DMS 273 (cell line): ENCODE measurements around the gene KCNK4.

ENCODE experiments used
- DNase-seq: peaks from one replicate; lab custom pipeline; 2025; ENCODE audit not compliant: unreplicated experiment; lab: John Stamatoyannopoulos, UW

Gene KCNK4

DNA sequence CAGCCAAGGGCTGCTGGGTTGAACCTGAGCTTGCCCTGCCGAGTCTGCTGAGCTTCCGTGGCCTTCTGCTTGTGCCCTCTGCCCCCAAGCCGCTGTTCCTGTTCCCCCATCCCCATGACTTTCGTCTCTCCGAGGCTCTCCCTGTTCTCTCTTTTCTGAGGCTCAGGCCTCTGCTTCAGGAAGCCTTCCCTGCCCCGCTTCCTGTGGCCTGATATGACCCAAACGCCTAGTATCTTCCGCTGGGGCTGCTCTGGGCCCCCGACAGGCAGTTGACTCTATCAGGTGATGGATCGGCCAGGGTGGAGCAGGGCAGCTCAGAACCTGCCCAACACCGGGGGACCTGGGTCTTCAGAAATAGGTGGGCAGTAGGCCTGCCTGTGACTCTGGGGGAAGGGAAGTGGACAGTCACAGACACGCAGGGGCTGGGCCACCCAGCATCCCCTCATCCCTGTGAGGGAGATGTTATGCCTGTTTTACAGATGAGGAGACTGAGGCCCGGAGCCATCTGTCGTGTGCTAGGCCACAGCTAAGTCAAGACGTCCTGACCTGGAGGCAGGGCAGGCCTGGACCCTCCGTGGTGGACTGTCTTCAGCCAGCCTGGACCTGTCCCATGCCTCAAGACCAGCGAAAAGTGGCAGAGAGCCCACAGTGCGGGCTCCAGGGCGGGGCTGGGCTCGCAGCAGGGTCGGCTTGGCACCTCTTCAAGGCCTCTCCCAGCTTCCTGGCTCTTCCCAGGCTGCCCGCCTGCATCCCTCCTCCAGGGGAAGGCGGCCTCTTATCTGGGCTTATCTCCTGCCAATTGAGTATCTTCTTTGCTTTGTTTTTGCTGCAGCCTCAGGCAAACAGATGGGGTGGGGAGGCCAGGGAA, 22.8 kb upstream of the KCNK4 start:
- peak; percentile 87 for DNase-seq

- DNase-seq = peak; percentile 49
Measured at GRCh38 chr11:64268893-64269539, 22.1 kb upstream of the KCNK4 start.

DNA sequence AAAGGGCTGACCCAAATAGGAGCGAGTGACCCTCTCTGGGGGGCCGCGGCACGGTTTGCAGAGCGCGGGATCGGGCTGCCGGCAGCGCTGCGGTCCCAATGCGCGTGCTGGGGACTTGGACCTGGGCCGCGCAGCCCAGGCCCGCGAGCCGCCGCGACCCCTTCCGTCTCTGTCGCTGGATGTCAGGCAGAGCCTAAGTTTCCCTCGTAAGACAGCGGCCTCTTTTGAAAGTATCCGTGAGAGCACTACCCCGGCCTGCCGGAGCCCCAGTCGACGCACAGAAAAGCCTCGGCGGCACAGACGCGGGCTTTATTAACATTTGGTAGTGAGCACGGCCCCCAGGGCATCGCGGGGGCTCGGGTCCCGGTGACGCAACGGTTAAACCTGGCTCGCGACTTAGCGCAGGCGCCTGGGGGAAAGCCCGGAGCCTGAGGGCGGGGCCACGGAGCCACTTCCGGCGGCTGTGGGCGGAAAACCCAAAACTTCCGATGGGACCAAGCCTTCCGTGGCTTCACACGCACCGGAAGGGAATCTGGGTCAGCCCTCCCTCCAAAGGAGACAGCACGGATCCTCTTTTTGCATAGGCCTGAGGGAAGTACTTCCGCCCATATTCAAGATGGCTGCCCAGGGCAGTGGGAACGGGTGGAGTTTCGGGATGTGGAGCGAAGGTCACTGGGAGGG, 21.4 kb upstream of the KCNK4 start:
- DNase-seq = peak; percentile 99

GRCh38 chr11:64275031-64275800, 15.9 kb upstream of the KCNK4 start:
- no peak for DNase-seq

GRCh38 chr11:64275841-64276240, 15.3 kb upstream of the KCNK4 start:
- no peak for DNase-seq

- DNase-seq = no peak
Measured at GRCh38 chr11:64276653-64277431, 14.3 kb upstream of the KCNK4 start.

DNA sequence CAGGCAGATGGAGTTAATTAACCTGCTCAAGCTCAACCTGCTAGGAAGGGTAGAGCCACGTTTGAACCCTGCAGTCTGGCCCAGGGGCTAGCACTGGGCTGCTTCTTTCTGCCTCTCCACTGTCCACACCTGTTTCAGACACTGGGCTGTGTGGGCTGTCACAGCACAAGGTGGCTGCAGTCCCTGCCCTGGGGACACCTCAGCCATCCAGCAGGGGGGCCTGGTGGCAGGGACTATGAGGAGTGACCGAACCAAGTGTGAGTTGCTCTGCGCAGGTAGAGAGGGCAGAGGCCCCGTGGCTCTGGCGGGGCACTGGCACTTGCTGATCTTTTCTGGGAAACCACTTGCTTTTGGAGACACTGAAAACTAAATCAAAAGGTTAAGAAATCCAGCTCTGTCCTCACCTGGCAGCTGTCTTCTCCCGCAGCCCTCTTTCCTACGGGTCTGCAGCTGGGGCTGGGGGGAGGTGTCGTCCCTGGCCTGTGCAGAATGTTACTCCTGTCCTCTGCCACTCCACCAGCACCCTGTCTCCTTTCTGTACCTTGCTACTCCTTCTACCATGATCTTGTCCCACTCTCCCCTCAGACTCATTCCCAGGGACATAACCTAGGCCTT, 12.4 kb upstream of the KCNK4 start:
- DNase-seq = no peak

DNA sequence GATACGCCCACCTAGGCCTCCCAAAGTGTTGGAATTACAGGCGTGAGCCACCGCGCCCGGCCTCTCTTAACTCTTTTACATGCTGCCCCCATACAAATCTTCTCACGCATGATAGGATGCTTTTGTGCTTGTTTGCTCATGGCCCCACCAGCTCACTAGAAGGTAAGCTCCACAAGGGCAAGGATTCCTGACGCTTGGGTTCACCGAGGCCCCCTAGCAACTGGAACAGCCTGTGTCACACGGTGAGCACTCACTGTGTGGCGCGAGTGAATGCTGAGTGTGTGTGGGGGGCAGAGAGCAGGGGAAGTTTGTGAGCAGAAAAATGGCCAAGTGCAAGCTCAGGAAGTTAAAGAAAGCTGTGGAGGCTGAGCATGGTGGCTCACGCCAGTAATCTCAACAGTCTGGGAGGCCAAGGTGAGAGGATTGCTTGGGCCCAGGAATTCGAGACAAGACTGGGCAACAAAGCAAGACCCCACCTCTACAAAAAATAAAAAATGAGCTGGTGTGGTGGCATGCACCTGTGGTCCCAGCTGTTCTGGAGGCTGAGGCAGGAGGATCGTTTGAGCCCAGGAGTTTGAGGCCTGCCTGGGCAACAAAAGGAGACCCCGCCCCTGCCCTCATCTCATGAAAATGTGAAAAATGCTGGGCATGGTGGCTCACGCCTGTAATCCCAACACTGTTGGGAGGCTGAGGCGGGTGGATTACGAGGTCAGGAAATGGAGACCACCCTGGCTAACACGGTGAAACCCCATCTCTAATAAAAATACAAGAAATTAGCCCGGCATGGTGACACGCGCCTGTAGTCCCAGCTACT, 8.9 kb upstream of the KCNK4 start:
- DNase-seq = no peak

DNA sequence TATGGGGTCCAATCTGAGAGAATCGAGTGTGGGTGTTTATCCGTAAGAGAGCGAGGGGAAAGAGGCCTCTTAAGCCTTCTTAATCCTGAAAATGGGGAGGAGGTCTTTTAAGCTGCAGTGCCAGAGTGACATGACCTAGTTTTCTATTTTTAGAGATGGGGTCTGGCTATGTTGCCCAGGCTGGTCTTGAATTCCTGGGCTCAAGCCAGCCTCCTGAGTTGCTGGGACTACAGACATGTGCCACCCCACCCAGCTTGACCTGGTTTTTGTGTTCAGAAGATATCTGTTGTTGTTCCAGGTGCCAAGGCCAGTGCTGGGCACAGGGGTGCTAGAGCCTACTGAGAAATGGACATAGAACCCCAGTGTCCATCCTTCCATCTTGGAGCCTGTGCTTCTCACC, 8.0 kb upstream of the KCNK4 start:
- DNase-seq = no peak

GRCh38 chr11:64284048-64284961, 6.8 kb upstream of the KCNK4 start, which contains the start of gene BAD:
Gene BAD (minus strand): TSS chr11:64284665. CDS start chr11:64284368, 297 bp downstream.
- DNase-seq = peak; percentile 96

GRCh38 chr11:64284962-64285884, 5.9 kb upstream of the KCNK4 start, which contains the start of gene GPR137:
Gene GPR137 (plus strand): TSS chr11:64285848. CDS start chr11:64286525, 677 bp downstream.
- peak; percentile 86 for DNase-seq

DNA sequence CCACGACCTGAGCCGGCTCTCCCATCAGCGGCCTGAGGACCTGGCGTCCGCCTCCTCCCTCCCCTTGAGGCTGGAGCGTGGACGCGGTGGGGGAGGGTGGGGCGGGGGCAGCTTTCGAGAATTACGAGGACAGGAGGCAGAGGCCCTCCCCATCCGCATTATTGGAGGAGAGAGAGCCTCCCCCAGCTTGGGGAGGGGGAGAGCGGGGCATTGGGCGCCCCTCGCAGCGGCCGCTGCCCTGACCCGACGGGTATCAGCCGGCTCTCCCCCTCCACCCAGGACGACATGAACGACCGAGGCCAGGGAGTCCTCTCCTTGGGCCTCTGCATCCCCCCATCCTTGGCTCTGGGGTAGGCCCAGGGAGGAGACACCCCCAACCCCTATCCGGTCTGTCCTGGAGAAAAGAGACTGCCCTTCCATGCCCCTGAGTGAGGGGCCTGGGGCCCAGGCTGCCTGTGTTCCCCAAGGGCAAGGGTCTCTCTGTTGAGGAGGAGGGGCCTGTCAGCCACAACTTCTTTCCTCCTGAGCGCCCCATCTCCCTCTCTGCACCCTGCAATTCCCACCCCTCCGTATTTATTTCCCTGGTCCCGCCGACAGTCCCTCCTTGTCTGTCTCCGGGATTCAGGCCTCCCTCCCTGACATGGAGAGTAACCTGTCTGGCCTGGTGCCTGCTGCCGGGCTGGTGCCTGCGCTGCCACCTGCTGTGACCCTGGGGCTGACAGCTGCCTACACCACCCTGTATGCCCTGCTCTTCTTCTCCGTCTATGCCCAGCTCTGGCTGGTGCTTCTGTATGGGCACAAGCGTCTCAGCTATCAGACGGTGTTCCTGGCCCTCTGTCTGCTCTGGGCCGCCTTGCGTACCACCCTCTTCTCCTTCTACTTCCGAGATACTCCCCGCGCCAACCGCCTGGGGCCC, 5.0 kb upstream of the KCNK4 start:
- peak; percentile 78 for DNase-seq

GRCh38 chr11:64286801-64287159, 4.3 kb upstream of the KCNK4 start:
- no peak for DNase-seq

DNA sequence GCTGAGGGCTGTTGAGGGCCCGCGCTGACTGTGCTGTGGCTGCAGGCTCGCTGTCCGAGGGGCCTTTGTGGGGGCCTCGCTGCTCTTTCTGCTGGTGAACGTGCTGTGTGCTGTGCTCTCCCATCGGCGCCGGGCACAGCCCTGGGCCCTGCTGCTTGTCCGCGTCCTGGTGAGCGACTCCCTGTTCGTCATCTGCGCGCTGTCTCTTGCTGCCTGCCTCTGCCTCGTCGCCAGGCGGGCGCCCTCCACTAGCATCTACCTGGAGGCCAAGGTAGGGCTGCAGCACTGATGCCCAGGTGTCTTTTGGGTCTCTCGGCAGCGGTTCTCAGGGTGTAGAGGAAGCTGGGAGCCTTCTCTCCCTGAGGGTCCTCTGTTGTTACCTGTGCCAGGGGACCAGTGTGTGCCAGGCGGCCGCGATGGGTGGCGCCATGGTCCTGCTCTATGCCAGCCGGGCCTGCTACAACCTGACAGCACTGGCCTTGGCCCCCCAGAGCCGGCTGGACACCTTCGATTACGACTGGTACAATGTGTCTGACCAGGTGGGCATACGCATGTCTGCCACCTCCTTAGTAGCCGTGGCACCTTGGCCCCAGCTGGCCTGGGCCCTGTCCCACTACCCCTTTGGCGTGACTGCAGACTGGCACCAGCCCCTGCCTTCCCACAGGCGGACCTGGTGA, 3.3 kb upstream of the KCNK4 start:
- DNase-seq = no peak

GRCh38 chr11:64288353-64288750, 2.8 kb upstream of the KCNK4 start:
- no peak for DNase-seq
